Measurements from ENCODE around the gene KANK3.
A peak's percentile ranks its signal among the peaks of the same experiment; 100 is the strongest.
"Not testable (repeated sequence)": the region's sequence is repeated elsewhere in the genome, so short reads cannot be mapped to it uniquely, and the experiment has no call there.

Gene KANK3

GRCh38 chr19:8337728-8338127 is 5.3 kb downstream of the KANK3 start:
- no peak for DNase-seq (ENCODE audit: low spot score)

GRCh38 chr19:8336660-8337059 is 6.4 kb downstream of the KANK3 start:
- DNase-seq (ENCODE audit: low spot score): no peak

- no peak for DNase-seq (ENCODE audit: low spot score)
Observed at GRCh38 chr19:8336072-8336569, 6.9 kb downstream of the KANK3 start.

- no peak for DNase-seq (ENCODE audit: low spot score)
Observed at GRCh38 chr19:8335343-8336071, 7.6 kb downstream of the KANK3 start.

- peak; percentile 48 for DNase-seq (ENCODE audit: low spot score)
Observed at GRCh38 chr19:8334458-8335342, 8.4 kb downstream of the KANK3 start.

- DNase-seq (ENCODE audit: low spot score): no peak
Observed at GRCh38 chr19:8333767-8334457, 9.2 kb downstream of the KANK3 start.

- DNase-seq (ENCODE audit: low spot score): no peak
Observed at GRCh38 chr19:8332976-8333766, 9.9 kb downstream of the KANK3 start.

- peak; percentile 0 for DNase-seq (ENCODE audit: low spot score)
Observed at GRCh38 chr19:8331263-8331845, 11.7 kb downstream of the KANK3 start.

- peak; percentile 1 for DNase-seq (ENCODE audit: low spot score)
Observed at GRCh38 chr19:8329996-8330395, 13.1 kb downstream of the KANK3 start.

GRCh38 chr19:8325454-8325853 is 17.6 kb downstream of the KANK3 start:
- DNase-seq (ENCODE audit: low spot score): no peak

GRCh38 chr19:8324186-8325050 is 18.6 kb downstream of the KANK3 start:
- no peak for DNase-seq (ENCODE audit: low spot score)

- no peak for DNase-seq (ENCODE audit: low spot score)
Observed at GRCh38 chr19:8323781-8324185, 19.3 kb downstream of the KANK3 start.

- DNase-seq (ENCODE audit: low spot score): no peak
Observed at GRCh38 chr19:8322638-8322997, 20.4 kb downstream of the KANK3 start.

GRCh38 chr19:8321986-8322637 is 20.9 kb downstream of the KANK3 start:
- DNase-seq (ENCODE audit: low spot score): no peak

- DNase-seq (ENCODE audit: low spot score): peak; percentile 98
Observed at GRCh38 chr19:8321067-8321985, 21.7 kb downstream of the KANK3 start, which contains the start of the genes NDUFA7 and RPS28. NDUFA7 (minus strand) TSS chr19:8321375; CDS start chr19:8321358, 17 bp downstream. RPS28 (plus strand) TSS chr19:8321496; CDS start chr19:8321531, 35 bp downstream.

GRCh38 chr19:8320564-8321066 is 22.4 kb downstream of the KANK3 start:
- DNase-seq (ENCODE audit: low spot score): peak; percentile 24

GRCh38 chr19:8319807-8320520 is 23.1 kb downstream of the KANK3 start:
- DNase-seq (ENCODE audit: low spot score): no peak

GRCh38 chr19:8318835-8319234 is 24.2 kb downstream of the KANK3 start:
- DNase-seq (ENCODE audit: low spot score): not testable (repeated sequence)
